Measurements from ENCODE around the gene MAN2B1.
"Not testable (repeated sequence)": the region's sequence is repeated elsewhere in the genome, so short reads cannot be mapped to it uniquely, and the experiment has no call there.

Gene MAN2B1

GRCh38 chr19:12646551-12646950 is 20.0 kb downstream of the MAN2B1 start:
- no peaks in the 10 kb centered on the region for H3K36me3 ChIP-seq (ENCODE audit: control insufficient read depth, insufficient read depth, low read length)
- WGBS, 2 experiments, result 91 to 93% methylated on average over 10 of the region's 10 CpGs
- no peaks in the 10 kb centered on the region for H3K27me3 ChIP-seq (ENCODE audit: control insufficient read depth, insufficient read depth, low read length, poor library complexity, severe bottlenecking)
- H3K27ac ChIP-seq (ENCODE audit: insufficient read depth, low read depth, low read length, poor library complexity, severe bottlenecking), result no peak overlapping the region
- no peaks in the 10 kb centered on the region for H3K9me3 ChIP-seq (ENCODE audit: control insufficient read depth, low read length)
- H3K4me3 ChIP-seq (ENCODE audit: insufficient read depth, low read depth, low read length), result no peak overlapping the region
- no peaks in the 10 kb centered on the region for H3K4me1 ChIP-seq (ENCODE audit: control insufficient read depth, insufficient read depth, low read length)

GRCh38 chr19:12643716-12644115 is 22.8 kb downstream of the MAN2B1 start:
- H3K27ac ChIP-seq (ENCODE audit: insufficient read depth, low read depth, low read length, poor library complexity, severe bottlenecking); H3K27me3 ChIP-seq (ENCODE audit: control insufficient read depth, insufficient read depth, low read length, poor library complexity, severe bottlenecking): not testable (repeated sequence)
- WGBS, 2 experiments, result 96% methylated on average over 14 of the region's 14 CpGs

GRCh38 chr19:12642506-12642905 is 24.0 kb downstream of the MAN2B1 start:
- H3K27me3 ChIP-seq (ENCODE audit: control insufficient read depth, insufficient read depth, low read length, poor library complexity, severe bottlenecking), result peaks cover 5% of the 10 kb centered on the region
- H3K36me3 ChIP-seq (ENCODE audit: control insufficient read depth, insufficient read depth, low read length), result no peaks in the 10 kb centered on the region
- WGBS, 2 experiments, result 95 to 96% methylated on average over 26 of the region's 26 CpGs
- H3K4me1 ChIP-seq (ENCODE audit: control insufficient read depth, insufficient read depth, low read length), result no peaks in the 10 kb centered on the region
- H3K4me3 ChIP-seq (ENCODE audit: insufficient read depth, low read depth, low read length), result no peak overlapping the region
- H3K27ac ChIP-seq (ENCODE audit: insufficient read depth, low read depth, low read length, poor library complexity, severe bottlenecking), result no peak overlapping the region
- no peaks in the 10 kb centered on the region for H3K9me3 ChIP-seq (ENCODE audit: control insufficient read depth, low read length)

More at GRCh38 chr19:12643716-12644115, 22.8 kb downstream of the MAN2B1 start:
- H3K4me1 ChIP-seq (ENCODE audit: control insufficient read depth, insufficient read depth, low read length); H3K4me3 ChIP-seq (ENCODE audit: insufficient read depth, low read depth, low read length); H3K9me3 ChIP-seq (ENCODE audit: control insufficient read depth, low read length); H3K36me3 ChIP-seq (ENCODE audit: control insufficient read depth, insufficient read depth, low read length): not testable (repeated sequence)

GRCh38 chr19:12641456-12641855 is 25.1 kb downstream of the MAN2B1 start:
- H3K9me3 ChIP-seq (ENCODE audit: control insufficient read depth, low read length), result no peaks in the 10 kb centered on the region
- 85 to 89% methylated on average over 13 of the region's 13 CpGs for WGBS, 2 experiments
- H3K4me1 ChIP-seq (ENCODE audit: control insufficient read depth, insufficient read depth, low read length), result no peaks in the 10 kb centered on the region
- peaks cover 5% of the 10 kb centered on the region for H3K27me3 ChIP-seq (ENCODE audit: control insufficient read depth, insufficient read depth, low read length, poor library complexity, severe bottlenecking)
- no peaks in the 10 kb centered on the region for H3K36me3 ChIP-seq (ENCODE audit: control insufficient read depth, insufficient read depth, low read length)
- H3K27ac ChIP-seq (ENCODE audit: insufficient read depth, low read depth, low read length, poor library complexity, severe bottlenecking), result no peak overlapping the region
- no peak overlapping the region for H3K4me3 ChIP-seq (ENCODE audit: insufficient read depth, low read depth, low read length)

- no peaks in the 10 kb centered on the region for H3K4me1 ChIP-seq (ENCODE audit: control insufficient read depth, insufficient read depth, low read length)
- WGBS, 2 experiments, result 22 to 26% methylated on average over 39 of the region's 39 CpGs
- no peaks in the 10 kb centered on the region for H3K9me3 ChIP-seq (ENCODE audit: control insufficient read depth, low read length)
- no peaks in the 10 kb centered on the region for H3K36me3 ChIP-seq (ENCODE audit: control insufficient read depth, insufficient read depth, low read length)
- H3K27ac ChIP-seq (ENCODE audit: insufficient read depth, low read depth, low read length, poor library complexity, severe bottlenecking), result no peak overlapping the region
- H3K4me3 ChIP-seq (ENCODE audit: insufficient read depth, low read depth, low read length), result no peak overlapping the region
- peaks cover 5% of the 10 kb centered on the region for H3K27me3 ChIP-seq (ENCODE audit: control insufficient read depth, insufficient read depth, low read length, poor library complexity, severe bottlenecking)
Measured at GRCh38 chr19:12639901-12640613, 26.5 kb downstream of the MAN2B1 start.

- H3K4me1 ChIP-seq (ENCODE audit: control insufficient read depth, insufficient read depth, low read length), result no peaks in the 10 kb centered on the region
- 95% methylated on average over 22 of the region's 22 CpGs for WGBS, 2 experiments
- no peaks in the 10 kb centered on the region for H3K9me3 ChIP-seq (ENCODE audit: control insufficient read depth, low read length)
- no peak overlapping the region for H3K4me3 ChIP-seq (ENCODE audit: insufficient read depth, low read depth, low read length)
- peaks cover 5% of the 10 kb centered on the region for H3K27me3 ChIP-seq (ENCODE audit: control insufficient read depth, insufficient read depth, low read length, poor library complexity, severe bottlenecking)
- H3K36me3 ChIP-seq (ENCODE audit: control insufficient read depth, insufficient read depth, low read length), result no peaks in the 10 kb centered on the region
- H3K27ac ChIP-seq (ENCODE audit: insufficient read depth, low read depth, low read length, poor library complexity, severe bottlenecking), result no peak overlapping the region
Measured at GRCh38 chr19:12638611-12639182, 27.8 kb downstream of the MAN2B1 start.

GRCh38 chr19:12636631-12637030 is 29.9 kb downstream of the MAN2B1 start:
- H3K27ac ChIP-seq (ENCODE audit: insufficient read depth, low read depth, low read length, poor library complexity, severe bottlenecking), result no peak overlapping the region
- no peak overlapping the region for H3K4me3 ChIP-seq (ENCODE audit: insufficient read depth, low read depth, low read length)
- no peaks in the 10 kb centered on the region for H3K4me1 ChIP-seq (ENCODE audit: control insufficient read depth, insufficient read depth, low read length)
- WGBS, 2 experiments, result 92 to 93% methylated on average over 13 of the region's 13 CpGs
- no peaks in the 10 kb centered on the region for H3K9me3 ChIP-seq (ENCODE audit: control insufficient read depth, low read length)
- peaks cover 5% of the 10 kb centered on the region for H3K27me3 ChIP-seq (ENCODE audit: control insufficient read depth, insufficient read depth, low read length, poor library complexity, severe bottlenecking)
- H3K36me3 ChIP-seq (ENCODE audit: control insufficient read depth, insufficient read depth, low read length), result no peaks in the 10 kb centered on the region

- H3K27ac ChIP-seq (ENCODE audit: insufficient read depth, low read depth, low read length, poor library complexity, severe bottlenecking), result no peak overlapping the region
- no peak overlapping the region for H3K4me3 ChIP-seq (ENCODE audit: insufficient read depth, low read depth, low read length)
- no peaks in the 10 kb centered on the region for H3K27me3 ChIP-seq (ENCODE audit: control insufficient read depth, insufficient read depth, low read length, poor library complexity, severe bottlenecking)
- H3K9me3 ChIP-seq (ENCODE audit: control insufficient read depth, low read length), result peaks cover 12% of the 10 kb centered on the region
- WGBS, 2 experiments, result 94 to 96% methylated on average over 7 of the region's 7 CpGs
- H3K36me3 ChIP-seq (ENCODE audit: control insufficient read depth, insufficient read depth, low read length), result peaks cover 66% of the 10 kb centered on the region
- no peaks in the 10 kb centered on the region for H3K4me1 ChIP-seq (ENCODE audit: control insufficient read depth, insufficient read depth, low read length)
Measured at GRCh38 chr19:12629215-12629614, 37.3 kb downstream of the MAN2B1 start.

- no peak overlapping the region for H3K4me3 ChIP-seq (ENCODE audit: insufficient read depth, low read depth, low read length)
- H3K27me3 ChIP-seq (ENCODE audit: control insufficient read depth, insufficient read depth, low read length, poor library complexity, severe bottlenecking), result no peaks in the 10 kb centered on the region
- H3K4me1 ChIP-seq (ENCODE audit: control insufficient read depth, insufficient read depth, low read length), result no peaks in the 10 kb centered on the region
- H3K27ac ChIP-seq (ENCODE audit: insufficient read depth, low read depth, low read length, poor library complexity, severe bottlenecking), result no peak overlapping the region
- H3K36me3 ChIP-seq (ENCODE audit: control insufficient read depth, insufficient read depth, low read length), result peaks cover 74% of the 10 kb centered on the region
- peaks cover 12% of the 10 kb centered on the region for H3K9me3 ChIP-seq (ENCODE audit: control insufficient read depth, low read length)
- 93 to 97% methylated on average over 16 to 17 of the region's 17 CpGs for WGBS, 2 experiments
Measured at GRCh38 chr19:12628040-12629022, 38.2 kb downstream of the MAN2B1 start.

GRCh38 chr19:12626958-12627357 is 39.6 kb downstream of the MAN2B1 start:
- H3K9me3 ChIP-seq (ENCODE audit: control insufficient read depth, low read length), result peaks cover 12% of the 10 kb centered on the region
- H3K36me3 ChIP-seq (ENCODE audit: control insufficient read depth, insufficient read depth, low read length), result peaks cover 74% of the 10 kb centered on the region

More at GRCh38 chr19:12626958-12627357, 39.6 kb downstream of the MAN2B1 start:
- Histone ChIP-seq H3K4me1 (ENCODE audit: control insufficient read depth, insufficient read depth, low read length) (no peaks in the 10 kb centered on the region), H3K4me3 (ENCODE audit: insufficient read depth, low read depth, low read length) (no peak overlapping the region), H3K27ac (ENCODE audit: insufficient read depth, low read depth, low read length, poor library complexity, severe bottlenecking) (no peak overlapping the region), H3K27me3 (ENCODE audit: control insufficient read depth, insufficient read depth, low read length, poor library complexity, severe bottlenecking) (no peaks in the 10 kb centered on the region)
- WGBS, 2 experiments, result 96% methylated on average over 8 of the region's 8 CpGs

All from ectodermal cell (in vitro differentiated cells).